Activated CD4-positive, CD25-positive, alpha-beta regulatory T cell treated with anti-CD3 and anti-CD28 coated beads, Interleukin-2, amount 50 U/mL, for 16 hours (primary cell): ENCODE data around the gene MRPL34.

ENCODE experiments used
- DNase-seq: peaks from one replicate; pipeline ENCODE4 v3.0.0-alpha.2; 2020; ENCODE audit warnings: low read depth, low spot score

MRPL34 gene

DNA sequence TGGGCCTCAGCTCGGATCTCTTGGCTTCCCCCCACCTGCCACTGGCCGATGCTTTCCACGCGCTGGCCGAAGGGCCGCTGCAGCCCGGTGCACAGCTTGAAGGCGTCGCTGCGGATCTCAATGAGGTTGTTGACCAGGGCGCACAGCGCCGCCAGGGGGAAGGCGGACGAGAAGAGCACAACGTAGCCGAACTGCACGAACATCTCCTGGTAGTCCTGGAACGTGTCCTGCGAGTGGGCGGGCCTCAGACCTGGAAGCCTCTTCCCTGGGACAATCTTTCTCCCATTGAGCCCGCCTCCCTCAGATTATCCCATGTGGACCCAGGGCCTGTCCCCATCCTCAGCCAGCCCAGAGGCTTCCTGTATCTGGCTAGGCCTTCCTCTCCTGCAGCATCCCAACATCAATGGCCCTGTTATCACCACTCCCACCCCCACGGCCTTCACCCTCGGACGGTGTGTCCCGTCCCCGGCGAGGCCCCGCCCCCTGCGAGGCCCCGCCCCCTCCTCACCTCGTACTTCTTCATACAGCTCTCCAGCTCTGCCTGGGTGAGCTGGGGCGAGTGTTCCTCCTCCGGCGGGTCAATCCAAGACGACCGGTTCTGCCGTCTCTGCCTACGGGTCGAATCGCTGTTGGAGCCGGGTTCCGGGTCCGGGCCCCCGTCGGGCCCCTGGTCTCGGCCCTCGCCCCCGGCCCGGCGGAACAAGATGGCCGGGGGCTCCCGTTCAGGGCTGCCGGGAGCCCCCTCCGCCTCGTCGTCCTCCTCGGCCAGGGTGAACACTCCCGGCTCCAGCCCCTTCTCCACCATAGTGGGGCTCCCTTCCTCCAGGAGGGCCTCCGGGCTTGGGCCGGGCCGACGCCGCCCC is 22.2 kb downstream of the MRPL34 start:
- no peak for DNase-seq

DNA sequence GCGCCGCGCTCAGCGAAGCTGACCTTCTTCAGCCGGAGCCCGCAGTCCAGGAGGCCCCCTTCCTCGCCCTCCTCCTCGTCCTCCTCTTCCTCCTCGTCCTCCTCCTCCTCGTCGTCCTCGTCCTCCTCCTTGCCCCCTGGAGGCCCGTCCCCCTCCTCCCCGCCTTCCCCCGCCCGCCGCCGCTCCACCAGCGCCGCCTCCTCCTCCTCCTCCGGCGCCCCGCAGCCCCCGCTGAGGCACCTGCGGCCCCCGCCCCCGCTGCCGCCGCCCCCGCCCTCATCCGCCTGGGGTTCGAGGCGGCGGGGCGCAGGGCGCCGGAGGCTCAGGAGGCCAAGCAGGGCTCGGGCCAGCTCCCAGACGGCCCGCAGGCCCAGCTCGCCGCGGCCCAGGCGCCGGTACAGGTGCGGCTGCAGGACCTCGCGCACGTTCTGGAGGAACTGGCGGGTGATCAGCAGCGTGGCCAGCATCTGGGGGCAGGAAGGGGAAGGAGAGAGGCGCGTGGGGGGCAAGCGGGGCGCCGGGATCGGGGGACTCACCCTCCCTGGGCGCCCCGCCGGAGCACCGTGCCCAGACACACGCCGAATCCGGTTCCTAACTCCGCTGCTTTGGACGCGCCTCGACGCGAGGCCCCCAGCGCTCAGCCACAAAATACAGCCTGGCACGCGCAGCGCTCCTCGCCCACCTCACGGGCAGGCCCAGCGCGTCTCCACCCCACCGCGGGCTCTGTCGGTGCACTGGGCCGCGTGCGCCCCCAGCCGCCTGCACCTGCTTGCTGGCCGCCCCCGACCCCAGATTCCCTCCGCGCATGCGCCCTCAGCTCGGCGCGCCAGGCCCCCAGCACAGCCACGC is 23.1 kb downstream of the MRPL34 start:
- DNase-seq = no peak

DNA sequence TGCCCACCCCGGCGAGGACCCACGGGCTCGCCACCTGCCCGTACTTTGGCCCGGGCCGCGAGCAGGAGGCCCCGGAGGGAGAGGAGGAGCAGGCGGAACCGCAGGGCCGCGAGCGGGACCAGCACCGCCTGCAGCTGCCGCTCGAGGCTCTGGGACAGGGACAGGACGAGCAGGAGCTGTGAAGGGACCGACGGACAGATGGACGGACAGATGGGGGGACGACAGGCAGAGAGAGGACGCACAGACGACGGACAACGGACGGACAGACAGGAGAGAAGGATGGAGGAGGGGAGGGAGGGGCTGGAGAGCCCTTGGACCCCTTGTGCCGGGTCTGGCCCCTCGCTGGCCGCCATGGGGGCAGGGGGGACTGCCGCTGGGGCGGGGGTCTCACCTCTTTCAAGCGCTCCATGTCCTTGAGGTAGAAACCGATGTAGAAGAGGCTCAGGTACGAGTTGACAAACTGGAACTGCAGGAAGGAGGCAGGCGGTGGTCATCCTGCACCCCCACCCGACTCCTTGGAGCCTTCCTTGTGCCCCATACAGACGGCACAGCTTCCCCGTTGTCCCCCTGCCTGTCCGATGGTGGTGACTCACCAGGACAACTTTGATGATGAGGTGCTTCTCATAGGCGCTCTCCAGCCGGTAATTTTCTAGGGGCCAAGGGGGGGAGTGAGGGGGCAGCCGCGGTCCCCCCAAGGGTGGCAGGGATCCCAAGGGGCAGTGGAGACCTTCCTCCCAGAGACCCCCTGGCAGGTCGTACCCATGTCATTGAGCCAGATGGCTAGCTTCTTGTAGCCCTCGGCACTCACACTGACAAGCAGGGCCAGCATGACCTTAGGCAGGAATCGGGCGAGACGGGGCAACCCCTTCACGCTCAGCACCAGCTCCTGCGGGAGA is 23.9 kb downstream of the MRPL34 start:
- no peak for DNase-seq

DNA sequence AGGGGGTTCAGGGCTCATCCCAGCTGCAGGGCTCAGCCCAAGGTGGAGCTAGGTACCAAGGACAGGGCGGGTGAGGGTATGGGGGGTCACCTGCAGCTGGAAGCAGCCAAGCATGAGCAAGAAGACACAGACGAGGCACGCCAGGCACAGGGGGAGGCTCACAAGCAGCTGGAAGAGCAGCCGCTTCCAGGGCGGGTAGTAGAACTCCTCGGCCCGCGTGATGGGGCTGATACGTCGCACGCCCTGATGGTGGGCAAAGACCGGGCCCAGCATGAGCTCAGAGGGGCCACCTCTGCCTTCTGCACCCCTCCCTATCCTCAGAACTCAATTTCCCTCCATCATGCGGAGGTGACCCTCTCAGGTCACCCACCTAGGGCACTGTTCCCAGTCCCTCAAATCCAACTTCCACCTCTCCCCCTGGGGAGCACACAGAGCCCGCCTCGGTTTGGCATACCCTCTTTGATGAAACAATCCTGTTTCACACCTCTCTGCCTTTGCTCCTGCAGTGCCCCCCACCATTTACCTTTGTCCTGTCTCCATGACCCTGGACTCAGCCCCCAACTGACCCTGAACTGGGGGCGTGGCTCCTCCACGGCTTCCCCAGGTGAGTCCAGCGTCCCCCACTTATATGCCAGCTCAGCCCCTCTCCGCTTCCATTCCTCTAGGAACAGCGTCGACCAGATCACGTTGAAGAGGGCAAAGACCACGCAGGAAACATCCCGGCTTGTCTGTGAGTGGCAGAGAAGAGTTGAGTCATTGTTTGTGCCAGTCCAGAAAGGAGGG is 24.8 kb downstream of the MRPL34 start:
- DNase-seq = no peak

DNA sequence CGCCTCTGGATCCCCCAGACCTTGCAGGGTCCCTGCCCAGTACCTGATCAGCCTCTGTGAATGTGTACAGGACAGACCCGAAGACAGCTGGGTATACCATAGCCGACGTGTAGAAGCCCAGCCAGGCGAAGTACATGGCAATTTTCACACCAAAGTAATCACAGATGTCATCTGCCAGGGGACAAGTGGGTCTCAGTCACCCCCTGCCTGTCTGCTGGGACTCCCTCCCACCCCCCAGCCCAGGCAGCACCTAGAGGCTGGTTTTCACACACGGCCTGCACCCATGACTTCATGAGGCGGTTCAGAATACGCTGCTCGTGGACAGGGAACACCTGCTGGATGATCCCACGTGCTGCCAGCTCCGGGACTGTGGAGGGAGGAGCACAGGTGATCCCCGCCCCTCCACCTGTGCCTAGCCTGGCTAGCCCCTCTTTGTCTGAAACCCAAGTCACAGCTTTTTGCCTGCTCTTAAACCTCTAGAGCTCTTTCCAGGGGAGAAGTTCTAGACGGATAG is 25.4 kb downstream of the MRPL34 start:
- no peak for DNase-seq

DNA sequence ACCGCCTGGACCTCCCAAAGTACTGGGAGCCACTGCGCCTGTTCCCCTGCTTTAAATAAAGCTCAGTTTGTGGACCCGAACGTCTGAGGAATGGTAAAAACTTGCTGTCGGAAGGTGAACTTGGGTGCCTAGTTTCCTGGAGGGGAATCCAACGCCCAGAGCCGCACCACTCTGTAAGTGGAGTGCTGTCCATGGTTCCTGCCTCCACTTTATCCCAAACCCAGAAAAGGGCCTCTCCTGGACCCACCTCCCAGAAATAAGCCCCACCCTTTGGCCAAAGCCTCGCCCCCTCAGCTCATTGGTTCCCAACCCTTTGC is 26.6 kb downstream of the MRPL34 start:
- DNase-seq = no peak

DNA sequence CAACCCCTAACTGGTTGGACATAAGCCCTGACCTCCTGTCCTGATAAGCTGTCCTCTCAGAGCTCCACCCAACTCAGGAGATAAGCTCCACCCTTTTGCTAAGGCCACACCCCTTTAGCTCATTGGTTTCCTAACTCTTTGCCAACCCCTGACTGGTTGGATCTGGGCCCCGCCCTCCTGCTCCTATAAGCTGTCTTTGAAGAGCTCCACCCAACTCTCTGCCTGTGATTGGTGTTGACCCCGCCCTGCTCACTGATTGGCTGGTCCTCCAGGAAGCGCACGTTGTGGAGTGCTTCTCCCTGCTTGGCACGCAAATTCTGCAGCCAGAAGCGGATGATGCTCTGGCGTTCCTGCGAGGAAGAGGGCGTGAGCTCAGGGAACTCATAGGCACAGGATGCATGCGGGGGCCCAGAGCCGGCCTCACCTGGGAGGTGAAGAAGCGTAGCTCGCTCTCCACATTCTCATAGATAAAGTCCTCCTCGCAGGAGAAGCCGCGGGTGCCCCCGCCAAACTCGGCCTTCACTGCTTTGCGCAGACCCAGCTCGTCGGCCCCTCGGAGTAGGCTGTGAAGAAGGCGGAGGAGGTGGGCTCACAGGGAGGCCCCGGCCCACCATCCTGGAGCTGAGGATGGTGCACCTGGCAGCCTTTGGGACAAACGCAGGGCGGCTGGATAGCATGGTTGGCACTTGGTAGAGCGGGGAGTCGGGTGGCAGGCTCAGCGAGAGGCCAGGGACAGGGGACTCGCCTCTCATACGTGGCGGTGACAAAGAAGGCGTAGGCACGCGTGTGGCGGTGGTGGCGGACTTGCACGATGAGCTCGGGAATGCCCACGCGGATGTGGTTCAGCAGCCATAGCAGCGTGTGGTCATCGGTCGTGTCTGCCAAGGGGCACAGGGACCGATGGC is 27.3 kb downstream of the MRPL34 start:
- DNase-seq = no peak

DNA sequence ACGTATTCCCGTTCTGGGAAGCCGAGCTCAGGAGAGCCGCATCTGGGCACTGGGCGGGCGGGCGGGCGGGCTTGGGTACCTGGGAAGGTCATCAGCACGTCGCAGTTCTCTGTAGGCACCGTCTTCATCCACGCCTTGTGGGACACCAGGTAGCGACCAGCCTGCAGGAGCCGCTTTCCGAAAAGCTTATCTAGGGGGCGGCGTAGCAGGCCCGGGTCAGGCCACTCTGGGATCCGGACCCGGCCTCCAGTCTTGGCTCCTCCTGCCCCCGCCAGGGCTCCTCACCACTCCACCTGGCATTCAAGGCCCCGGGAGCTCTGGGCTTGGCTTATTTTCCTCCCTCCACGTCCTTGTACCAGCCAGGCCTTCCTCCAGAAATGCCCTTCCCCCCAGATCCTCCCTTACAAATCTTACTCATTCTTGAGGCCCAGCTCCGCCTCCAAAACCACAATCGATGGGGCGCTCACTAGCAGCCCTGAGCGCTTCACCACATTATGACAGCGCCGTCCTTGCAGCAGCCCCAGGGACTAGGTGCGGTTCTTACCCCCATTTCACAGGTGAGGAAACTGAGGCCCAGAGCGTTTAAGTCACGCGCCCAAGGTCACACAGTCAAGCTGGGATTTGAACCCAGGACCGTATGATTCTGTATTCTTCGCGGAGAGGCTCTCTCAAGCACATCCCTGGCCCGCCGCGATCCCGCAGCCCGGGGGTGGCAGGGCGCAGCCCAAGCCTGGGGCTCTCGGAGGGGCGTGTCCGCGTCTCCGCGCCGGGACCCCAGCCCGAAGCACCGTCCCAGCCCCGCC is 28.1 kb downstream of the MRPL34 start:
- peak; percentile 55 for DNase-seq

DNA sequence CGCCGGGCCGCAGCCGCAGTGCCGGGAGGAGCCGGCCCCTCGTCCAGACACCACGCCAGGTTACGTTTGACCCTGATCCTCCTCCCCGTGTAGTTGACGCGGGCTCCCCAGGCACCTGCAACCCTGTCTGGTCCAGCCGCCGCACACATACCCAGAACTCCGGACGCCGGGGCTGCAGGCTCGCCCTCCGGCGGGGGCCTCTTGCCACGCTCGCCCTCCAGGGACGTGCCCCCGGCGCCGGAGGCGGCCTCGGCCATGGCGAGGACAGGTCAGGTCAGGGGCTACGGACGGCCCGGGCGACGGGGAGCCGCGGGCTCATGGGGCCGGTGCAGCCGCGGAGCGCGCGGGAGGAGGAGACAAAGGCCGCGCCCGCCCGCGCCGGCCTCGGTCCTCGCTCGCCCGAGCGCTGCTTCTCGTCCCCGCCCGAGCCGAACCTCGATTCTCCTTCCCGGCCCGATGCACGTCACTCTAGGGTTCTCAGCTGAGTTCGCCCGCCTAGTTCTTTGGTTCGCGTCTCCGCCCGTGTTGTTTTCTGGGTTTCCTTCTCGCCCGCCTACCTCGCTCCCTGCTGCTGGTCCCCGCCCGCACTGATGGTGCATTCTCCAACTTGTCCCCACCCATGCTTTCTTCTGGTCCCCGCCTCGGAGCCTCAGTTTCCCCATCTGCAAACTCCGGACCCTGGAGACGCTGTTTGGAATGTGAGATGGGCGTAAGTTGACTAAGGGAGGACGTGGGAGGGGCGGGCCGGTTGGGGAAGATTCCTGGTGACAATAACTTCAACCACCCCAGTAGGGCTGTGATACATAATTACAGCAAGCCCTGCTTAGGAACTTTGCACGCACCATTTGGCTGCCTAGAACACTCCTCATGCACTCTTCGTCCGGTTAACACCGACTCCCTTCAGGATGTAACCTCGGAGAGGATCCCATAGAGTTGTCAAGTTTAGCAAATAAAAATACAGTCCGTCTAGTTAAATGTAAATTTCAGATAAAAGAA is 29.0 kb downstream of the MRPL34 start, which contains the start of gene ANO8:
ANO8 (minus strand) TSS at position 442 of the 996 bp plus-strand sequence; CDS start at position 257, 185 bp downstream.
- DNase-seq = peak; percentile 91

DNA sequence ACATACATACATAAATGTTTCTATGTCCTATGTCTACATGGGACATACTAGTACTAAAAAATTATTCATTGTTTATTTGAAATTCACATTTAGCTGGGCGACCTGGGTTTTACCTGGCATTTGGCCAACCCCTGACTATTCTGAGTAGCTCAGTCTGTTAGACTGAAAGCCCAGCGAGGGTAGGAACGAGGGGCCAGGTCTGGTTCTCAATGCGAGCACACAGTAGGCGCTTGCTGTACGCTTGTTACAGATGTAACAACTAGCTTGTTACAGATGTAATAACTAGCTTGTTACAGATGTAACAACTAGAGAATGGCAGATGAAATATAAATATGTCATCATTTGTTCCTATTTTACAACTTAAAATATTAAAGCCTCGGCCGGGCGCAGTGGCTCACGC is 29.9 kb downstream of the MRPL34 start:
- no peak for DNase-seq

DNA sequence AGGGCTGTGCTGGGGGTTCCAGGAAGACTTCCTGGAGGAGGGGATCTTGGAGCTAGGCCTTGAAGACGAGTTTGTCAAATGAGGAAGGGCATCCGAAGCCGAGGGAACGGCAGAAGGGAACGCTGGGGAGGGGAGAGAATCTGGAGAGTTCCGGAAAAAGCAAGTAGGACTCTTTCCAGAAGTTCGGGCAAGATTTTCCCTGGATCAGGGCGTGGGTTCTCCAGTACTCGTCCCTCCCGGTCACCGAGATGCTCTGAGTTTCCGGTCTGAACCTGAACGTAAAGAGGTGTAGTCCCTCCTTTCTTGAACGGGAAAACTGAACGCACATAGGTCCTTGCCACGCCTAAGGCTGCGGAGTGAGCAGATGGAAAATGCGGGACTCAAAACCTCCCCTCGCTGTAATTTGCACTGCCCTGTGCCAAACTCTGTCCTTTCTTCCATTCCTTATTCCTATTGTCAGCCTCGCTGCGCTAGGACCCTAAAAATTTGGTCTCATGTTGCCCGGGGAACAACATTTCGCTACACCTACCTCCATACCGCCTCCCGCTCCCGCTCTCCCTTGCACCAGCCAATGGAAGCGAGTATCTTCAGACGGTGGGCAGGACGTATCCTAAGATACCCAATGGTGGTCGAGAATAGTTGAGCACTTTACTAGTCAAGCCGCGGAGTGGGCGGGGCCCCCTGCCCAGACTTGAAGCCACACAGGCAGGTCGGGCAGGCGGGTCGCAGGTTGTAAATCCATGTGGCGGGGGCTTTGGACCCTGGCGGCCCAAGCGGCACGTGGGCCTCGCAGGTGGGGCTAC is 31.4 kb downstream of the MRPL34 start, which contains the start of gene GTPBP3:
GTPBP3 (plus strand) TSS at position 682 of the 803 bp plus-strand sequence; CDS start at position 741, 59 bp downstream.
- peak; percentile 95 for DNase-seq

DNA sequence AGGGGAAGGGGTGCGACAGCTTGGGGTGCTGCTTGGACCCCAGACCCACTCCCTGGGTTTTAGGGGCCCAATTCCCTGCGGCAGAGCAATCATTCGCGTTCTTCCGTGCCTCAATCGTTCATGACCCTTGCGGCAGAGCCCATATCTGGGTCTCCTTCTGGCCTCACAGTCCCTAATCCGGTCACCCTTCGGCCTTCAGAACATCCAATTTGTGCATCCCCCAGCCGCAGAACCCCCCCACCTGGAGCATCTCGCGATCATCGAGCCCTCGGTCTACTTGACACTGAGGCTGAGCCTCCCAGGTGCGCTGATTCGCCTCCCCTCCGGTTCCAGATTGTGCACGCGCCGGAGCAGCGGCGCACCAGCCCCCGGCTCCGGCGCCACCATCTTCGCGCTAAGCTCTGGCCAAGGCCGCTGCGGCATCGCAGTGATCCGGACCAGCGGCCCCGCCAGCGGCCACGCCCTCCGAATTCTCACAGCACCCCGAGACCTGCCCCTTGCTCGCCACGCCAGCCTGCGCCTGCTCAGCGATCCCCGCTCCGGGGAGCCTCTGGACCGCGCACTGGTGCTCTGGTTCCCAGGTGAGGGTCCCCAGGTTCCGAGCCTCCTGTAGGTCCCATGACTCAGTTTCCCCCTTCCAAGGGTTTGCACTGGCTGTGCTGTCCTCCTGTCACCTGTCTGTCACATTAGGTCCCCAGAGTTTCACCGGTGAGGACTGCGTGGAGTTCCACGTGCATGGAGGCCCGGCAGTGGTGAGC is 32.2 kb downstream of the MRPL34 start:
- no peak for DNase-seq

DNA sequence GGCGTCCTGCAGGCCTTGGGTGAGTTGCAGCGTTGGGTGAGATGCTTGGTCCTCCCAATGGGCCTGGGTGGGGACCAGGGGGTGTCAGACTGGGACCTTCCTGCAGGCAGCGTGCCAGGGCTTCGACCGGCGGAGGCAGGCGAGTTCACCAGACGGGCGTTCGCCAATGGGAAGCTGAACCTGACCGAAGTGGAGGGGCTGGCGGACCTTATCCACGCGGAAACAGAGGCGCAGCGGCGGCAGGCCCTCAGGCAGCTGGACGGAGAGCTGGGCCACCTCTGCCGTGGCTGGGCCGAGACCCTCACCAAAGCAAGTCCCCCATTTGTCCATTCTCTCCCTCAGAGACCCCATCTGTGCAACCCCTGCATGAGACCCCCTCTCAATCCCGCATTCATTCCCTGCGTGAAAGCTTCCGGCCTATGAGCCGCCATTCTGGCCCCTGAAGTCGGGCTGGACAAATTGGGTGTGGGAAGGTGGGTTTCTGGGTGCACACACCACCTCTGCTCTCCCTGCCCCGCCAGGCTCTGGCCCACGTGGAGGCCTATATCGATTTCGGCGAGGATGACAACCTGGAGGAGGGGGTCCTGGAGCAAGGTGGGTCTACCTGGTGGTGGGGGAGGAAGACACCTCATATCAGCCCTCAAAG is 32.9 kb downstream of the MRPL34 start:
- DNase-seq = no peak

DNA sequence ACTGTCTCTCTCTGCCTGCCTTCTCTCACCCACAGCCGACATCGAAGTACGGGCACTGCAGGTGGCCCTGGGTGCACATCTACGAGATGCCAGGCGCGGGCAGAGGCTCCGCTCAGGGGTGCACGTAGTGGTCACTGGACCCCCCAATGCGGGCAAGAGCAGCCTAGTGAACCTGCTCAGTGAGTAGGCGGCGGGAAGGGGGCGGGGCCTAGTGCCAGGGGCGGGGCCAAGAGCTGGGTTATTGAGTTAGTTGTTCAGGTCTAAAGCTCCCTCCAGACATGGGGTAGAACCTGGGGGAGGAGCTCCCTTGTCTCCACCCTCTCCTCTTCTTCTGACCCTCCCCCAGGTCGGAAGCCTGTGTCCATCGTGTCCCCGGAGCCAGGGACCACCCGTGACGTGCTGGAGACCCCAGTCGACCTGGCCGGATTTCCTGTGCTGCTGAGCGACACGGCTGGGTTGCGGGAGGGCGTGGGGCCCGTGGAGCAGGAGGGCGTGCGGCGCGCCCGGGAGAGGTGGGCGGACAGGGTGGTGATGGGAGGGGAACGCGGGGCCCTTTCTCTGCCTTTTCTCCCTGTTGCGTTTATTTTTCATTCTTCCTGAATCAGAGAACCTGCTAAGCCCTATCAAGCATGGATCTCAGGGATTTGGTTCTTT is 33.5 kb downstream of the MRPL34 start:
- no peak for DNase-seq
